Activated B cell treated with CpG ODN at 0.5 μM for 24 hours (primary cell): ENCODE data around the gene MGAT5. TPM values are rescaled to one million over a fixed set of nuclear protein-coding genes. Genes with fewer than 3 reads are reported as not detected.
A peak's percentile ranks its signal among the peaks of the same experiment; 100 is the strongest.

Experiments
- ATAC-seq: fragments of 200-7000 bp; cut with Tn5 transposase; one replicate; pipeline ENCODE4 v1.10.0; 2021; ENCODE audit warnings: low read depth, mild to moderate bottlenecking, moderate library complexity
- CTCF ChIA-PET: fragments of 350-600 bp; sonication (Branson Sonifier 250); formaldehyde crosslinking; loops from one replicate; lab custom pipeline; 2021; ENCODE audit warnings: antibody characterized with exemption; lab: Charles Lee
- POLR2A ChIA-PET: fragments of 350-600 bp; sonication (Branson Sonifier 250); formaldehyde crosslinking; loops from one replicate; lab custom pipeline; 2021; ENCODE audit warnings: antibody characterized with exemption; lab: Charles Lee
- DNase-seq: peaks from one replicate; pipeline ENCODE4 v3.0.0; 2022
- H3K27ac Mint-ChIP-seq: one replicate; pipeline ENCODE4 v1.8.0; 2020; ENCODE audit warnings: mixed read lengths
- H3K27me3 Mint-ChIP-seq: one replicate; pipeline ENCODE4 v1.8.0; 2021; ENCODE audit warnings: mixed read lengths
- H3K36me3 Mint-ChIP-seq: one replicate; pipeline ENCODE4 v1.8.0; 2021; ENCODE audit warnings: low read depth, mixed read lengths
- H3K4me1 Mint-ChIP-seq: one replicate; pipeline ENCODE4 v1.8.0; 2021; ENCODE audit warnings: mixed read lengths
- H3K4me3 Mint-ChIP-seq: one replicate; pipeline ENCODE4 v1.8.0; 2020; ENCODE audit warnings: mild to moderate bottlenecking, mixed read lengths
- H3K9me3 Mint-ChIP-seq: one replicate; pipeline ENCODE4 v1.8.0; 2020; ENCODE audit warnings: mixed read lengths
- intact Hi-C: fragments of 100-400 bp; cut with micrococcal nuclease; formaldehyde crosslinking; loops from one replicate; pipeline ENCODE4 v1.15.1; 2024
- total RNA-seq: library from RNA; stranded (reverse); gene quantifications from 2 replicates; pipeline ENCODE4 v1.2.3, GENCODE V29; 2022
- TF ChIP-seq, protein P1 (sequence below): fragments of 200-600 bp; IDR thresholded peaks from one replicate; pipeline ENCODE4 v1.8.0; 2022; ENCODE audit warnings: antibody characterized with exemption, mild to moderate bottlenecking

The MGAT5 gene
- total RNA-seq, 1 donor from 2014 or later = 66.7 TPM

DNA sequence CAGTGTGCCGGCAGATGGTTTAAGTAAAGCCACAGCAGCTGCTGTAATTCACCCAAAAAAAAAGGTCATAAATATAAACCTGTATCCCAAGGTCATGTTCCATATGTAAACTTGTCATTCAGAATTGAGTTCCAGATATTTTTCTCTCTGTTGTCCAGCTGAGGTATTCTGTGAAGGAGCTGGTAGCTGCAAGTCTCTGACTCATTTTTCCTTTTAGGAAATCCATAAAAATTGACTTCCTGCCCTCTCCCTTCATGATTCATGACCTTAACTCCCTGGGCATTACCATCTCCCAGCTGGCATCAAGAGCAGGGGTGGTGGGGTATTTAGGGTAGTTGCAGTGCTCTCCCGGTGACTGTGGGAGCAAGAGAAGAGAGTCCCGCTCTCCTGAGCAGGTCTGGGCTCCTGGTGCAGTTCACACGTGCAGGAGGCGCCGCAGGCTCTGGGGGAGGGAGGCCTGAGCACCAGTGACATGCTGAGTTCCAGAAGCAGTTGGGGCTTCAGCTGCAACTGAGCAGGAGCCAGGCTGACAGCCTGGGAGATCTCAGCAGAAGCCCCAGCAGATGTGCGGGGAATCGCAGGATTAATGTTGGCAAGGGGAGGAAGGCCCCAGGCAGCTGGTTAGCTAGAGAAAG is 192.6 kb downstream of the MGAT5 start:
- no peak for DNase-seq
- Mint-ChIP-seq H3K27ac (no peak overlapping the region), H3K27me3 (no peaks in the 10 kb centered on the region), H3K36me3 (peaks cover 82% of the 10 kb centered on the region), H3K4me3 (no peak overlapping the region), H3K4me1 (no peaks in the 10 kb centered on the region), H3K9me3 (no peaks in the 10 kb centered on the region)
- intact Hi-C loops = no loop called here
- TF ChIP-seq, protein P1, sequence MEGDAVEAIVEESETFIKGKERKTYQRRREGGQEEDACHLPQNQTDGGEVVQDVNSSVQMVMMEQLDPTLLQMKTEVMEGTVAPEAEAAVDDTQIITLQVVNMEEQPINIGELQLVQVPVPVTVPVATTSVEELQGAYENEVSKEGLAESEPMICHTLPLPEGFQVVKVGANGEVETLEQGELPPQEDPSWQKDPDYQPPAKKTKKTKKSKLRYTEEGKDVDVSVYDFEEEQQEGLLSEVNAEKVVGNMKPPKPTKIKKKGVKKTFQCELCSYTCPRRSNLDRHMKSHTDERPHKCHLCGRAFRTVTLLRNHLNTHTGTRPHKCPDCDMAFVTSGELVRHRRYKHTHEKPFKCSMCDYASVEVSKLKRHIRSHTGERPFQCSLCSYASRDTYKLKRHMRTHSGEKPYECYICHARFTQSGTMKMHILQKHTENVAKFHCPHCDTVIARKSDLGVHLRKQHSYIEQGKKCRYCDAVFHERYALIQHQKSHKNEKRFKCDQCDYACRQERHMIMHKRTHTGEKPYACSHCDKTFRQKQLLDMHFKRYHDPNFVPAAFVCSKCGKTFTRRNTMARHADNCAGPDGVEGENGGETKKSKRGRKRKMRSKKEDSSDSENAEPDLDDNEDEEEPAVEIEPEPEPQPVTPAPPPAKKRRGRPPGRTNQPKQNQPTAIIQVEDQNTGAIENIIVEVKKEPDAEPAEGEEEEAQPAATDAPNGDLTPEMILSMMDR = no peak
- CTCF ChIA-PET = interaction anchor here (0.5 kb wide), 1 partner anchor 560 kb away, joined by 3 read pairs; no protein-coding TSS in a partner anchor
- POLR2A ChIA-PET = no interaction called here
- ATAC-seq = no peak

DNA sequence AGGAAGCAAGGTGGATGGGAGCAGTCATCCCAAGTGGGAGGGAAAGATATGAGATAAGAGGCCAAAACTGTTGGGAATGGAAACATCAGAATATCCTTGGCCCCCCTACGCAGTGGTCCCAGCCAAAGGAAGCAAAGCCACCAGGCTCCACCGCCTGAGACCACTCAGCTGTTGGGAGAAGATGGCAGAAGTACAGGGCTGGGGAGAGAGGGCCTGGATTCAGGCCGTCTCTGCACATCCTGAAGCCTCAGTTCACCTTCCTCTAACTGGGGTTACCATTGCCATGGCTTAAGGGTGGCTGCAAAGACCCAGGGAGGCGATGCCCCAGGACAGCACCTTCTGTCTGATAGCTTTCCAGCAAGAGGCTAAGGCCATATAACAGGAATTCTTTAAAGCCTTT is 193.8 kb downstream of the MGAT5 start:
- H3K27ac Mint-ChIP-seq = no peak overlapping the region
- H3K4me1 Mint-ChIP-seq = no peaks in the 10 kb centered on the region
- DNase-seq = no peak
- TF ChIP-seq, protein P1 = no peak
- no peaks in the 10 kb centered on the region for H3K9me3 Mint-ChIP-seq
- CTCF ChIA-PET = interaction anchor here (2.2 kb wide), 1 partner anchor 561 kb away, joined by 10 read pairs; no protein-coding TSS in a partner anchor
- no peak for ATAC-seq
- intact Hi-C loops = no loop called here
- no peaks in the 10 kb centered on the region for H3K27me3 Mint-ChIP-seq
- H3K4me3 Mint-ChIP-seq = no peak overlapping the region
- POLR2A ChIA-PET = no interaction called here
- peaks cover 77% of the 10 kb centered on the region for H3K36me3 Mint-ChIP-seq

DNA sequence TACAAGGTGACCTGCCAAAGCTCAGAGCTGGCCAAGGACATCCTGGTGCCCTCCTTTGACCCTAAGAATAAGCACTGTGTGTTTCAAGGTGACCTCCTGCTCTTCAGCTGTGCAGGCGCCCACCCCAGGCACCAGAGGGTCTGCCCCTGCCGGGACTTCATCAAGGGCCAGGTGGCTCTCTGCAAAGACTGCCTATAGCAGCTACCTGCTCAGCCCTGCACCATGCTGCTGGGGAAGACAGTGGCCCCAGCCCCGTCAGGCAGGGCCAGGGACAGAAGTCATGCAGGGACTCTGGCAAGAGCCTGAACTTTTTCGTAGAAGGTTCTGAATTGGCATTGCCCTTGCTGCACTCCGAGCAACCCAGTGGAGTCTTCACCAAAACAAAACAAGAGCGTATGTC is 194.8 kb downstream of the MGAT5 start:
- H3K4me3 Mint-ChIP-seq = no peak overlapping the region
- peak overlapping the region; percentile 54 for H3K27ac Mint-ChIP-seq
- CTCF ChIA-PET = interaction anchor here (1.4 to 2.2 kb wide), 2 partner anchors 12 to 562 kb away, joined by 4 to 10 read pairs; no protein-coding TSS in a partner anchor

DNA sequence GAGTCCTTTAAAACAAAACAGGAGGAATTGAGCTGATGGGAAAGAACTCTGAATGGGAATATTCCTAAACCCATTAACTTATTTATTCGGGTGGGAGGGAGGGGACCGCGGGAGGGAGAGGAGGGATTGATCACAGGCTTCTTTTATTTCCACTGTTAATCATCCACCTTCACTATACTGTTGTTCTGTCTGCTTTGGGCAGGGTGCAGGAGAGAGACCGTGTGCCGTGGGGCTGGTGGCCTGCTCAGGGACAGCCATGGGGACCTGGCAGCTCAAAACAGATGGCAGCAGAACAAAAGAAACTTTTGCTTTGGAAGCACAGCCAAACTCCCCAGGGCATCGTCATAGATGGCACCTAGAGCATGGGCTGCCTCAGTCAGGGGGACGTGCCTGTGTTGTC is 195.3 kb downstream of the MGAT5 start:
- ATAC-seq (no peak), DNase-seq (no peak)
- ChIA-PET POLR2A (no interaction called here), CTCF (interaction anchor here (1.1 to 3.1 kb wide), 5 partner anchors 8 to 563 kb away, joined by 3 to 16 read pairs (median 10); no protein-coding TSS in a partner anchor)
- Mint-ChIP-seq H3K9me3 (no peaks in the 10 kb centered on the region), H3K4me1 (no peaks in the 10 kb centered on the region), H3K27ac (no peak overlapping the region), H3K27me3 (no peaks in the 10 kb centered on the region), H3K36me3 (peaks cover 76% of the 10 kb centered on the region), H3K4me3 (no peak overlapping the region)
- intact Hi-C loops = no loop called here
- TF ChIP-seq, protein P1 = no peak

More for the DNA sequence above, 194.8 kb downstream of the MGAT5 start:
- Mint-ChIP-seq H3K36me3 (peaks cover 75% of the 10 kb centered on the region), H3K9me3 (no peaks in the 10 kb centered on the region), H3K4me1 (no peaks in the 10 kb centered on the region), H3K27me3 (no peaks in the 10 kb centered on the region)
- POLR2A ChIA-PET = no interaction called here
- TF ChIP-seq, protein P1 = no peak
- intact Hi-C loops = no loop called here
- DNase-seq (no peak), ATAC-seq (no peak)

DNA sequence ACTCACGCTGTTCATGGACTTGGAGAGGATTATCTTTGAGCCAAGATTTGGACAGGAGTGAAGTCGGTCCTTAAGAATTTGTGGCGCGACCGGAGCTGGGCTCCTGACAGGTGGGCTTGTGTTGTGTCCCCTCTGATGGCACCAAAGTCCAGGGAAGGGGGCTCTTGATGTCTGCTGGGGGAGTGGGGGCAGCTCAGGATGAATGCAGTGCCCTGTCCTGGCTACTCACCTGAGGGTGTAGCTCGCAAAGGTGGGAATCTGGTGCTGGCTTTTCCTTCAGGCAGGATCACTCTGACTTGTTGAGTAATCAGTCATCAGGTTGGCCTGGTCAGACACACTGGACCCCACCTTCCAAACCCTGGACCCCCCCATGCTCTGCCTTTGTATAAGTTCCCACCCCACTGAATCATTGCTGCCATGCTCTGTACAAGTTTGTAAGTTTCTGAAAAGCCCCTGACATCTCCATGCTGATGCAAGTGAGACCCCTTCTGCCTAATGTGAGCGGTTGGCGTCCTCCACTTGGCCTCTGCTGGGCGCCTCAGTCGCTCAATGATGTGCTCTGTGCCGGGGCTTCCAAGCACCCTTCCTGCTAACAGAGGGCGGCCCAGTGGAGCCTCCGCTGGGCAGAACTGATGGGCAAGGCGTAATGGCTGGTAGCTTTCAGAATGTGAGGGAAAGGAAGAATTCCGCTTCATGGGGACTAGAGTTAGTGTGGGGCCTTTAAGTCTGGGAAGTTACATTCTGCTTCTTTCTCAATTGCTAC is 196.1 kb downstream of the MGAT5 start:
- H3K27me3 Mint-ChIP-seq = no peaks in the 10 kb centered on the region
- ATAC-seq (no peak), DNase-seq (no peak)
- H3K36me3 Mint-ChIP-seq = peaks cover 73% of the 10 kb centered on the region
- H3K27ac Mint-ChIP-seq = peak overlapping the region; percentile 24
- CTCF ChIA-PET = interaction anchor here (0.8 to 3.5 kb wide), 8 partner anchors 8 to 564 kb away, joined by 3 to 26 read pairs (median 15); no protein-coding TSS in a partner anchor
- no peaks in the 10 kb centered on the region for H3K4me1 Mint-ChIP-seq
- H3K9me3 Mint-ChIP-seq = no peaks in the 10 kb centered on the region
- POLR2A ChIA-PET = no interaction called here
- TF ChIP-seq, protein P1 = no peak
- intact Hi-C loops = loop anchor here (2.0 to 10.0 kb wide), 2 partner anchors 333 to 1255 kb away; no protein-coding TSS in a partner anchor
- no peak overlapping the region for H3K4me3 Mint-ChIP-seq
